Activated CD4-positive, alpha-beta T cell treated with anti-CD3 and anti-CD28 coated beads, Interleukin-2, amount 10 ng/mL, durations not matched to agents 7 days and 5 days (primary cell): ENCODE data around the gene SPG11. TPM values are rescaled to one million over a fixed set of nuclear protein-coding genes. Genes with fewer than 3 reads are reported as not detected.

ENCODE experiments used
- CTCF ChIA-PET: fragments of 350-600 bp; sonication (Branson Sonifier 250); formaldehyde crosslinking; loops from one replicate; lab custom pipeline; 2021; ENCODE audit warnings: antibody characterized with exemption; lab: Charles Lee
- POLR2A ChIA-PET: fragments of 350-600 bp; sonication (Branson Sonifier 250); formaldehyde crosslinking; loops from one replicate; lab custom pipeline; 2021; ENCODE audit warnings: antibody characterized with exemption; lab: Charles Lee
- DNase-seq: peaks from one replicate; pipeline ENCODE4 v3.0.0-alpha.2; 2020
- H3K27ac Mint-ChIP-seq: one replicate; pipeline ENCODE4 v1.8.0; 2021; ENCODE audit warnings: mild to moderate bottlenecking, moderate library complexity, mixed read lengths
- H3K27me3 Mint-ChIP-seq: one replicate; pipeline ENCODE4 v1.8.0; 2021; ENCODE audit warnings: mixed read lengths
- H3K36me3 Mint-ChIP-seq: one replicate; pipeline ENCODE4 v1.8.0; 2021; ENCODE audit warnings: low read depth, mixed read lengths
- H3K4me1 Mint-ChIP-seq: one replicate; pipeline ENCODE4 v1.8.0; 2021; ENCODE audit warnings: mixed read lengths
- H3K4me3 Mint-ChIP-seq: one replicate; pipeline ENCODE4 v1.8.0; 2021; ENCODE audit warnings: mild to moderate bottlenecking, moderate library complexity, mixed read lengths
- H3K9me3 Mint-ChIP-seq: one replicate; pipeline ENCODE4 v1.8.0; 2021; ENCODE audit warnings: mixed read lengths
- total RNA-seq, 2 experiments: library from RNA; stranded (reverse); gene quantifications; one replicate each; pipeline ENCODE4 v1.2.3, GENCODE V29; 2021

Gene SPG11, protein sequence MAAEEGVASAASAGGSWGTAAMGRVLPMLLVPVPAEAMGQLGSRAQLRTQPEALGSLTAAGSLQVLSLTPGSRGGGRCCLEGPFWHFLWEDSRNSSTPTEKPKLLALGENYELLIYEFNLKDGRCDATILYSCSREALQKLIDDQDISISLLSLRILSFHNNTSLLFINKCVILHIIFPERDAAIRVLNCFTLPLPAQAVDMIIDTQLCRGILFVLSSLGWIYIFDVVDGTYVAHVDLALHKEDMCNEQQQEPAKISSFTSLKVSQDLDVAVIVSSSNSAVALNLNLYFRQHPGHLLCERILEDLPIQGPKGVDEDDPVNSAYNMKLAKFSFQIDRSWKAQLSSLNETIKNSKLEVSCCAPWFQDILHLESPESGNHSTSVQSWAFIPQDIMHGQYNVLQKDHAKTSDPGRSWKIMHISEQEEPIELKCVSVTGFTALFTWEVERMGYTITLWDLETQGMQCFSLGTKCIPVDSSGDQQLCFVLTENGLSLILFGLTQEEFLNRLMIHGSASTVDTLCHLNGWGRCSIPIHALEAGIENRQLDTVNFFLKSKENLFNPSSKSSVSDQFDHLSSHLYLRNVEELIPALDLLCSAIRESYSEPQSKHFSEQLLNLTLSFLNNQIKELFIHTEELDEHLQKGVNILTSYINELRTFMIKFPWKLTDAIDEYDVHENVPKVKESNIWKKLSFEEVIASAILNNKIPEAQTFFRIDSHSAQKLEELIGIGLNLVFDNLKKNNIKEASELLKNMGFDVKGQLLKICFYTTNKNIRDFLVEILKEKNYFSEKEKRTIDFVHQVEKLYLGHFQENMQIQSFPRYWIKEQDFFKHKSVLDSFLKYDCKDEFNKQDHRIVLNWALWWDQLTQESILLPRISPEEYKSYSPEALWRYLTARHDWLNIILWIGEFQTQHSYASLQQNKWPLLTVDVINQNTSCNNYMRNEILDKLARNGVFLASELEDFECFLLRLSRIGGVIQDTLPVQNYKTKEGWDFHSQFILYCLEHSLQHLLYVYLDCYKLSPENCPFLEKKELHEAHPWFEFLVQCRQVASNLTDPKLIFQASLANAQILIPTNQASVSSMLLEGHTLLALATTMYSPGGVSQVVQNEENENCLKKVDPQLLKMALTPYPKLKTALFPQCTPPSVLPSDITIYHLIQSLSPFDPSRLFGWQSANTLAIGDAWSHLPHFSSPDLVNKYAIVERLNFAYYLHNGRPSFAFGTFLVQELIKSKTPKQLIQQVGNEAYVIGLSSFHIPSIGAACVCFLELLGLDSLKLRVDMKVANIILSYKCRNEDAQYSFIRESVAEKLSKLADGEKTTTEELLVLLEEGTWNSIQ (N-terminal part only)
- 10 to 100 TPM; 69.2 to 77.6 TPM for total RNA-seq

DNA sequence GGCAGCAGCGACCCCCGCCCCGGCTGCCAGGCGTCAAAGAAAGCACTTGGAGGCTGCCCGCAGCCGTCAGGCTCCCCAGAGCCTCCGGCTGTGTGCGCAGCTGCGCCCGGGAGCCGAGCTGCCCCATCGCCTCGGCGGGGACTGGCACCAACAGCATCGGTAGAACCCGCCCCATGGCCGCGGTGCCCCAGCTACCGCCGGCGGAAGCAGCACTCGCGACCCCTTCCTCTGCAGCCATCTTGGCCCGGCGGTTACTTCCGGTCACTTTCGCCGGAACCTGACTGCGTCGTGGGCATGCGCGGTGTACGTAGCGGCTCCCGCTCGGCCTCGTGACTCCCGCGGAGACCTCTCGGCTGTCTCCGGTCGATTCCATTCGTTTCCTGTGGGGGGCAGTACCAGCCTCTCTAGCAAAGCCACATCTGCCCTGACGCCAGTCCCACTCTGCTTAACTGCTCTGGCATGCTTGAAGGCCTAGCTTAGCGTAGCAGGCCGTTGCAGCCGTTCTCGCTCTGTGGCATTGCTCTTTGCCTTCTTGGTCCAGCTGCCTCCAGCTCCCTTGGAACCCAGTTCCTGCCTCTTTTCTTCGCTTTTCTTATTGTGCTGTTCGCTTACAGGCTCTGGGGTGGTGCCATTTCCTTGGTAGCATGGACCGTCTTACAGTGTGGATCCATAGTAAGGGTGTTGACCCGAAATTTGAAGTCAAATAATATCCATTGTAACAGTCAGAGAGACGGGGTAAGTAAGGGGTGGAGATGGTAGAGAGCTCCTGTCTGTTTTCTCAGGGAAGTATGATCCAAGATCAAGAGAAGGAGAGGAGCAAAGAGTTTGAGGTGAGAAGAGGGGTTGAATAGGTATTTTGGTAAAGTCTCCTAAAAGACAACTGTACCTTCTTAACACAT, at the start of gene SPG11:
TSS of gene SPG11 (minus strand) at position 253 of the 899 bp plus-strand sequence. CDS start at position 238, 15 bp downstream.
- DNase-seq: peak; percentile 99
- ChIA-PET POLR2A (interaction anchor here (0.6 to 6.8 kb wide), 10 partner anchors 14 to 92 kb away, joined by 3 to 283 read pairs (median 10); partner anchors contain the start of genes B2M, PATL2 and TRIM69), CTCF (interaction anchor here (0.5 to 10.0 kb wide), 37 partner anchors 9 to 144 kb away, joined by 3 to 287 read pairs (median 6); partner anchors contain the start of genes B2M, PATL2 and TRIM69)
- H3K4me1 Mint-ChIP-seq: peaks cover 63% of the 10 kb centered on the region
- no peaks in the 10 kb centered on the region for H3K9me3 Mint-ChIP-seq
- peaks cover 24% of the 10 kb centered on the region for H3K36me3 Mint-ChIP-seq
- peak within 1 kb of the TSS; percentile 96 for H3K27ac Mint-ChIP-seq
- no peaks in the 10 kb centered on the region for H3K27me3 Mint-ChIP-seq
- H3K4me3 Mint-ChIP-seq: peak within 1 kb of the TSS; percentile 99

DNA sequence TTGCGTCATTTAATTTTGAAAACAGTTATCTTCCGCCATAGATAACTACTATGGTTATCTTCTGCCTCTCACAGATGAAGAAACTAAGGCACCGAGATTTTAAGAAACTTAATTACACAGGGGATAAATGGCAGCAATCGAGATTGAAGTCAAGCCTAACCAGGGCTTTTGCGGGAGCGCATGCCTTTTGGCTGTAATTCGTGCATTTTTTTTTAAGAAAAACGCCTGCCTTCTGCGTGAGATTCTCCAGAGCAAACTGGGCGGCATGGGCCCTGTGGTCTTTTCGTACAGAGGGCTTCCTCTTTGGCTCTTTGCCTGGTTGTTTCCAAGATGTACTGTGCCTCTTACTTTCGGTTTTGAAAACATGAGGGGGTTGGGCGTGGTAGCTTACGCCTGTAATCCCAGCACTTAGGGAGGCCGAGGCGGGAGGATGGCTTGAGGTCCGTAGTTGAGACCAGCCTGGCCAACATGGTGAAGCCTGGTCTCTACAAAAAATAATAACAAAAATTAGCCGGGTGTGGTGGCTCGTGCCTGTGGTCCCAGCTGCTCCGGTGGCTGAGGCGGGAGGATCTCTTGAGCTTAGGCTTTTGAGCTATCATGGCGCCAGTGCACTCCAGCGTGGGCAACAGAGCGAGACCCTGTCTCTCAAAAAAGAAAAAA, 49.0 kb upstream of the SPG11 start:
- Mint-ChIP-seq H3K4me3 (peak overlapping the region; percentile 96), H3K36me3 (peaks cover 83% of the 10 kb centered on the region), H3K27me3 (no peaks in the 10 kb centered on the region), H3K4me1 (peaks cover 51% of the 10 kb centered on the region), H3K9me3 (peaks cover 2% of the 10 kb centered on the region), H3K27ac (peak overlapping the region; percentile 99)
- DNase-seq: peak; percentile 85
- ChIA-PET CTCF (interaction anchor here (0.6 to 18.8 kb wide), 9 partner anchors 10 to 854 kb away, joined by 3 to 287 read pairs (median 6); partner anchors contain the start of genes SPG11 and TRIM69), POLR2A (interaction anchor here (0.6 to 11.7 kb wide), 8 partner anchors 10 to 116 kb away, joined by 3 to 283 read pairs (median 23); partner anchors contain the start of genes SPG11 and TRIM69)

DNA sequence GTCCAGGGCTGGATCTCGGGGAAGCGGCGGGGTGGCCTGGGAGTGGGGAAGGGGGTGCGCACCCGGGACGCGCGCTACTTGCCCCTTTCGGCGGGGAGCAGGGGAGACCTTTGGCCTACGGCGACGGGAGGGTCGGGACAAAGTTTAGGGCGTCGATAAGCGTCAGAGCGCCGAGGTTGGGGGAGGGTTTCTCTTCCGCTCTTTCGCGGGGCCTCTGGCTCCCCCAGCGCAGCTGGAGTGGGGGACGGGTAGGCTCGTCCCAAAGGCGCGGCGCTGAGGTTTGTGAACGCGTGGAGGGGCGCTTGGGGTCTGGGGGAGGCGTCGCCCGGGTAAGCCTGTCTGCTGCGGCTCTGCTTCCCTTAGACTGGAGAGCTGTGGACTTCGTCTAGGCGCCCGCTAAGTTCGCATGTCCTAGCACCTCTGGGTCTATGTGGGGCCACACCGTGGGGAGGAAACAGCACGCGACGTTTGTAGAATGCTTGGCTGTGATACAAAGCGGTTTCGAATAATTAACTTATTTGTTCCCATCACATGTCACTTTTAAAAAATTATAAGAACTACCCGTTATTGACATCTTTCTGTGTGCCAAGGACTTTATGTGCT, 48.4 kb upstream of the SPG11 start:
- peak overlapping the region; percentile 96 for H3K4me3 Mint-ChIP-seq
- peaks cover 45% of the 10 kb centered on the region for H3K4me1 Mint-ChIP-seq
- H3K27me3 Mint-ChIP-seq: no peaks in the 10 kb centered on the region
- peak overlapping the region; percentile 99 for H3K27ac Mint-ChIP-seq
- POLR2A ChIA-PET: interaction anchor here (0.9 to 11.7 kb wide), 6 partner anchors 17 to 164 kb away, joined by 3 to 283 read pairs (median 38); partner anchors contain the start of genes SPG11 and TRIM69
- CTCF ChIA-PET: interaction anchor here (1.0 to 18.8 kb wide), 11 partner anchors 10 to 133 kb away, joined by 3 to 287 read pairs (median 5); partner anchors contain the start of genes SPG11 and TRIM69
- peak; percentile 72 for DNase-seq
- peaks cover 2% of the 10 kb centered on the region for H3K9me3 Mint-ChIP-seq
- H3K36me3 Mint-ChIP-seq: peaks cover 76% of the 10 kb centered on the region

GRCh38 chr15:44711096-44711742, 47.8 kb upstream of the SPG11 start, which contains the start of the genes B2M and PATL2:
Gene B2M (plus strand): TSS chr15:44711517. CDS start chr15:44711547, 30 bp downstream.
Gene PATL2 (minus strand): TSS chr15:44711323. CDS start chr15:44676490, 34,833 bp downstream.
- Mint-ChIP-seq H3K27me3 (no peaks in the 10 kb centered on the region), H3K27ac (peak within 1 kb of the TSS; percentile 99), H3K9me3 (peaks cover 2% of the 10 kb centered on the region), H3K4me3 (peak within 1 kb of the TSS; percentile 96), H3K36me3 (peaks cover 71% of the 10 kb centered on the region), H3K4me1 (peaks cover 40% of the 10 kb centered on the region)
- ChIA-PET CTCF (interaction anchor here (0.9 to 18.8 kb wide), 15 partner anchors 10 to 132 kb away, joined by 3 to 287 read pairs (median 5); partner anchors contain the start of genes SPG11 and TRIM69), POLR2A (interaction anchor here (0.9 to 11.7 kb wide), 7 partner anchors 9 to 164 kb away, joined by 3 to 283 read pairs (median 34); partner anchors contain the start of genes SPG11 and TRIM69)
- peak; percentile 96 for DNase-seq

DNA sequence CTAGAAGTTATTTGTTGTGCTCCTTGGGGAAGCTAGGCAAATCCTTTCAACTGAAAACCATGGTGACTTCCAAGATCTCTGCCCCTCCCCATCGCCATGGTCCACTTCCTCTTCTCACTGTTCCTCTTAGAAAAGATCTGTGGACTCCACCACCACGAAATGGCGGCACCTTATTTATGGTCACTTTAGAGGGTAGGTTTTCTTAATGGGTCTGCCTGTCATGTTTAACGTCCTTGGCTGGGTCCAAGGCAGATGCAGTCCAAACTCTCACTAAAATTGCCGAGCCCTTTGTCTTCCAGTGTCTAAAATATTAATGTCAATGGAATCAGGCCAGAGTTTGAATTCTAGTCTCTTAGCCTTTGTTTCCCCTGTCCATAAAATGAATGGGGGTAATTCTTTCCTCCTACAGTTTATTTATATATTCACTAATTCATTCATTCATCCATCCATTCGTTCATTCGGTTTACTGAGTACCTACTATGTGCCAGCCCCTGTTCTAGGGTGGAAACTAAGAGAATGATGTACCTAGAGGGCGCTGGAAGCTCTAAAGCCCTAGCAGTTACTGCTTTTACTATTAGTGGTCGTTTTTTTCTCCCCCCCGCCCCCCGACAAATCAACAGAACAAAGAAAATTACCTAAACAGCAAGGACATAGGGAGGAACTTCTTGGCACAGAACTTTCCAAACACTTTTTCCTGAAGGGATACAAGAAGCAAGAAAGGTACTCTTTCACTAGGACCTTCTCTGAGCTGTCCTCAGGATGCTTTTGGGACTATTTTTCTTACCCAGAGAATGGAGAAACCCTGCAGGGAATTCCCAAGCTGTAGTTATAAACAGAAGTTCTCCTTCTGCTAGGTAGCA, 47.0 kb upstream of the SPG11 start:
- Mint-ChIP-seq H3K36me3 (peaks cover 67% of the 10 kb centered on the region), H3K4me3 (peak overlapping the region; percentile 96), H3K9me3 (peaks cover 2% of the 10 kb centered on the region), H3K27ac (peak overlapping the region; percentile 99), H3K4me1 (peaks cover 35% of the 10 kb centered on the region), H3K27me3 (no peaks in the 10 kb centered on the region)
- POLR2A ChIA-PET: interaction anchor here (1.3 to 11.7 kb wide), 6 partner anchors 9 to 45 kb away, joined by 4 to 283 read pairs (median 38); partner anchors contain the start of genes SPG11 and TRIM69
- DNase-seq: peak; percentile 59
- CTCF ChIA-PET: interaction anchor here (0.9 to 18.8 kb wide), 15 partner anchors 9 to 131 kb away, joined by 3 to 287 read pairs (median 5); partner anchors contain the start of genes SPG11 and TRIM69

DNA sequence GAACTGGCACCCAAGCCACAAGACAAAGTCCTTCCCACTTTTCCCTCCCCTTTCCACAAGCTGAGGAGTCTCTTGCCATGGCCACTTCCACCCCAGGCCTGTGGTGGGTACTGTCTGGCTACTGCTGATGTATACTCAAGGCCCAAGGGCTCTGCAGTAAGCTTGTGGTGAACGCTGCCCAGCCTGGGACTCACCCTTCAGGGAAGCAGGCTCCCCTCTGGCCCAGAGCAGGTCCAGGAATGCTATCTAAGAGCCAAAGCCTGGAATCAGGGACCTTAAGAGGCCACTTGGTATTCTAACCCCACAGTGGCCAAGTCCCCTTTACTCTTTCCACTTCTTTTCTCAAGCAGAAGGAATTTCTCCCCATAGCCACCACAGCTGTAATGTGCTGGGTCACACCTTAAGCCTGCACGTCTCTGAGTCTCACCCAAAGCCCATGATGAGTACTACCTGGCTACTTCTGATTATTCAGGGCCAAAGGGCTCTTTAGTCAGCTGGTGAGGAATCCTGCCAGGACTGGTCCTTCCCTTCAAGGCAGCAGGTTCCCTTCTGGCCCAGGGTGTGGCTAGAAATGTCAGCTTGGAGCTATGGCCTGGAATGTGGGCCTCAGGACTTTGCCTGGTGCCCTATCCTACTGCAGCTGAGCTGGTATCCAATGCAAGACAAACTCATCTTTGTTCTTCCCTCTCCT, 43.6 kb upstream of the SPG11 start:
- Mint-ChIP-seq H3K4me1 (peaks cover 32% of the 10 kb centered on the region), H3K9me3 (peaks cover 27% of the 10 kb centered on the region), H3K4me3 (no peak overlapping the region), H3K27me3 (no peaks in the 10 kb centered on the region), H3K27ac (no peak overlapping the region), H3K36me3 (peaks cover 64% of the 10 kb centered on the region)
- ChIA-PET POLR2A (no interaction called here), CTCF (interaction anchor here (0.6 to 18.8 kb wide), 5 partner anchors 29 to 50 kb away, joined by 3 to 287 read pairs (median 7); partner anchors contain the start of gene SPG11)
- no peak for DNase-seq

- Mint-ChIP-seq H3K27ac (no peak overlapping the region), H3K36me3 (peaks cover 63% of the 10 kb centered on the region), H3K9me3 (peaks cover 32% of the 10 kb centered on the region), H3K4me1 (peaks cover 37% of the 10 kb centered on the region), H3K27me3 (no peaks in the 10 kb centered on the region), H3K4me3 (no peak overlapping the region)
- POLR2A ChIA-PET: no interaction called here
- DNase-seq: no peak
- CTCF ChIA-PET: interaction anchor here (1.5 to 18.8 kb wide), 3 partner anchors 29 to 46 kb away, joined by 5 to 287 read pairs (median 15); partner anchors contain the start of gene SPG11
These were observed 42.9 kb upstream of the SPG11 start for GRCh38 chr15:44706401-44706800.

- no peak overlapping the region for H3K4me3 Mint-ChIP-seq
- CTCF ChIA-PET: interaction anchor here (0.7 to 18.8 kb wide), 6 partner anchors 11 to 46 kb away, joined by 3 to 287 read pairs (median 4); partner anchors contain the start of gene SPG11
These were observed 42.5 kb upstream of the SPG11 start for GRCh38 chr15:44705986-44706385.

More at GRCh38 chr15:44705986-44706385, 42.5 kb upstream of the SPG11 start:
- Mint-ChIP-seq H3K36me3 (peaks cover 62% of the 10 kb centered on the region), H3K27me3 (no peaks in the 10 kb centered on the region), H3K9me3 (peaks cover 35% of the 10 kb centered on the region), H3K4me1 (peaks cover 41% of the 10 kb centered on the region), H3K27ac (no peak overlapping the region)
- POLR2A ChIA-PET: no interaction called here
- no peak for DNase-seq
